Ovary (tissue), 3 donors: ENCODE measurements around the gene HVCN1.

Experiments
- CTCF ChIP-seq, 3 donors: fragments of 450-650 bp in 2 of 3; fragments of 200-600 bp in 1 of 3; IDR thresholded peaks; one replicate each; pipeline versions ENCODE4 v1.5.1 to v1.8.0; 2016 to 2022; ENCODE audit warnings: antibody characterized with exemption in 3 of 3, mild to moderate bottlenecking in 1 of 3
- POLR2A ChIP-seq: fragments of 450-650 bp; IDR thresholded peaks from one replicate; pipeline ENCODE4 v1.6.1; 2017; ENCODE audit warnings: antibody characterized with exemption, mild to moderate bottlenecking, moderate library complexity
- donor health status: DM: no; HTN: no; CAD: no.

- TF ChIP-seq CTCF (IDR thresholded peaks at IDR 0.05): no peak
- TF ChIP-seq POLR2A: no peak
These were observed 29.4 kb upstream of the HVCN1 start for GRCh38 chr12:110718222-110718908.
